ENCODE data around the gene TRIO.

The TRIO gene

DNA sequence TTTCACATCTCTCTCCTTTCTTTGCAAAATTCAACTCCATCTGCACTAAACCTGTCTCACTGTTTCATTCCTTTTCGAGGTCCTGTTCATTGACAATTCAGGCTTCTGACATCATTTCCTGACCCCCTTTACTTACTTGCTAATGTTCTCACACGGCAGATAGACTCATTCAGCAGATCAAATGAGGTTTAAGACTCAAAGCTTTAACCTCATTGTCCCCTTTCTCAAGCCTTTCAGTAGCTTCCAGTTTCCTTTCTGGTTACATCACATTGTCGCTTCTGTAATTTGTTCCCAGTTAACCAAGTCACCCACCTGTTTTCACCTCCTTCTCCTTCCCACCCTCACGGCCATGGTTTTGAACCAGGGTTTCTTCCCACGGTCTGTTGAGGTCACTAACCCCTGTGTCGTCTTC lies 295.1 kb downstream of the TRIO start:
- DNase-seq (ENCODE audit: low spot score): no peak

DNA sequence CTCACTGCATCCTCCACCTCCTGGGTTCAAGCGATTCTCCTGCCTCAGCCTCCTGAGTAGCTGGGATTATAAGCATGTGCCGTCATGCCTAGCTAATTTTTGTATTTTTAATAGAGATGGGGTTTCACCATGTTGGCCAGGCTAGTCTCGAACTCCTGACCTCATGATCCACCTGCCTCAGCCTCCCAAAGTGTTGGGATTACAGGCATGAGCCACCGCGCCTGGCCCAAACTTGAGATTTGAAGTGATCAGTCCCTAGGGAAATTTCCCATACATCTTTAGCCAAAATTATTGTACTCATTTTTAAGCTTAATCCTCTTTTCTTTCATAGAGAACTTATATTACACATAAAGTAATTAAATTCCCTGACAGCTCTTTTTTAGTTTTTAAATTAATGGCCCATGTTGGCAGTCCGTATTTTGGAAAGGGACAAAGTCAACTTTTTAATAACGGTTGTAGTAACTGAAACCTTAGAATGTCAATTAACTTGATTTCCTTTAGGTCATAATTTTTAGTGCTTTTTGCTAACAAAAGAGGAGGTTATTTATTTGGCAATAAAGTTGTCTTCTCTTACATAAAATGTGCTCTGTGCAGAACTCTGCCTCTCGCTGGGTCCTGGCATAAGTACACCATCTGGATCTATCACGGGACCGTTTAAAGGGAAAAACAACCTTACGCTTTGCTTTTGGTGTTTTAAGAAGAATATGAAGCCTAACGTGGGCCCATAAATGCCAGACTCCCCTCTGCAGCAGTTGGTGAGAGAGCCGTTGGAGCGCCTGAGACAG lies 296.1 kb downstream of the TRIO start:
- DNase-seq (ENCODE audit: low spot score): no peak

DNA sequence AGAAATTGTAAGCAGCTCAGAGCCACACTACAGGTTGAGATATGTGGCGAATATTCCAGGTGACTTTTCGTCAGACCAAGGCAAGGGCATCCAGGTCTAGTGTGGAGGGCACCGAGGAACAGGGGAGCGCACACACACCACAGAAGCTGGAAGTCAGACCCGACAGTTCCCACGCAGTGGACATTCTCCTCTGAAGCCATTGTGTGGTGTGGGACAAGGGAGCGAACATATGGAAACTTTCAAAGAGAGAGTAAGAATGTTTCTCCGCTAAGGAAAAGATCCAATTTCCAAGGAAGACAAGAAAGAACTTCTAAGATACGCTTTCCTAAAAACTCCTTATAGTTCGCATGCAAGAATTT lies 297.1 kb downstream of the TRIO start:
- no peak for DNase-seq (ENCODE audit: low spot score)

DNA sequence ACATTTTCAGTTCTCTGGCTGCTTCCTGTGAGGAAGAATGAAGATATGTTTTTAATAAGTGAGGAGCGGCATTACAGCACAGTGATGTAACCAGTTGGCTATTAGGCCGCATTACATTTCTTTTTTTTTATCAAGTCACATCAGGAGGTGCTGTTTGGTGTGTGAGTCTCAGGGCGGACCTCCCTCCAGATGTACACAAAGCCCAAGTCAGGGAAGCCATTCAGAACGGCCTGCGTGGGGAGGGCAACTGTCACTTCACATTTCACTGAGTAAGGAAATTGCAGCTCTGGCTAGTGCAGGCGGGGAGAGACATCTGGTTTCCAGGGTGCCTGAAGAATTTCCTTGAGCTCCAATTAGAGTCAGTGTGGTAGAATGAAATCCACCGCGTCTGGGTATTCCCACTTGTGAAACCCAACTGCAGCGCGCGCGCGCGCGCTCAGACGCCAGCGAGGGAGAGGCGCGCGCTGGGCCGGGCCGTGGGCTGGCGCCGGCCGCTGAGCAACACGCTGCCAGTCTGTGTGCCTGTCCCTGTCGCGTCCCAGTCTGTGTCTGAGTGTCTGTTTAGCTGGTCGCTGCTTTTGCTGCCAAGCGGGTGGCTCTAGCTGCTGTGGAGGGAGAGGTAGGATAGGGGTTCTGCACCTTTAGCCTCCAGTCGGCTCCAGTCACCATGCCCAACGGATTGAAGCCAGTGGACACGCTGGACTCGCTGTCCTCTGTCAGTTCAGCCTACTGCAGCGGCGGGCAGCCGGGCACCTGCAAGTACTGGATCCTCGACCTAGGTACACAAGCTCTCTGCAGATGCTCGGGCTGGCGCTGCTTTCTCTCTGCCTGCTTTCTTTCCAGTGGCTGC lies 297.7 kb downstream of the TRIO start:
- DNase-seq (ENCODE audit: low spot score): peak; percentile 56

DNA sequence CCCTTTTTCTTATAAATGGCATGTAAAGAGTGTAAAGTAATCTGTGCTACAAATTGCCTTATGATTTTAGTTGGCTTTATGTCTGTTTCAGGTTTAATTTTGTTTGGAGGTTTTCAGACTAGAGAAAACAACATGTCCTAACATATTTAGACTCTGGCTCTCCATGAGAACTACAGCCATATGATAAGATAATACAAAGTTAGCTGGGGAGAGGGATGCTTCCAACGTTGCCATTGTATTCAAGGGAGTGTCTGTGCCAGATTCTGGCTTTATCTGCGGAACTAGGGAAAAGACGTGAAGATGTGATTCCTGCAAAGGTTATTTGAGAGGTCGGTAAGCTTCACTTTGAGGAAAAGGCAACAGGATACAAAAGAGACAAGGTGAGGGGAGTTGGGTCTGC lies 298.5 kb downstream of the TRIO start:
- DNase-seq (ENCODE audit: low spot score): no peak

DNA sequence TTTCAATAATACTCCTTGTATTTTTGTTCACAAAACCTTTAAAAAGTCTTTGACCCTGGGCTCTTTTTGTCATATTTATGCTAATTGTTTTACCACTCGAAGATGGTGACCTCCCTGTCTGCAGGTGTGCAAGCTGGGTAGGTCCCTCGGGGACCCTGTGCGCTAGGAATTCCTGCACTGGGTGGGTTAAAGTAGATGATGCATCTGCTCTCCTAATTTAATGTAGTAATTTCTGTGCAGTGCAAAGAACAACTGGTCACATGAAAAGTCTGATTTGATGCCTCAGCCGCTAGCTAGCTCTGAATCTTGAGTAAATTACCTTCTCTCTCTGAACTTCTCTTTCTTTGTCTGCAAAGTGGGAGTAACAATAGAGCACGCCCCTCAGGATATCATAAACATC lies 299.4 kb downstream of the TRIO start:
- no peak for DNase-seq (ENCODE audit: low spot score)

DNA sequence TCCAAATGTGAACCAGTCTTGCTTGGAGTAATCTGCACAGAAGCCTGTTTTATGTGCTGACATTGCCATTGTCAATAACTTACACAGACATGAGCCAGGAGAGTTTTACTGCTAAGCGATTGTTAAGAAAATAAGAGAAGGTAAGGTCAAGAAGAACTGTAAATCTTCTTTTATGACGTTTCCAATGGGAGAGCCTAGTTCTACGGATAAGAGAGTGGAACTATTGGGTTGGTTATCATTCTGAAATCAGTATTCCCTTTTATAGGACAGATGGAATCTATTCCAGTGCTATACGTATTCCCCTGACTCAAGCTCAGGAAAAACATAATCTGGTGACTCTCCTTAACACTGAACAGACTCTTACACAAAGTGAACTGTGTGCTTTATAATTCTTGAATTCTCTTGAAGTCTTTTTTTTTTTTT lies 300.5 kb downstream of the TRIO start:
- DNase-seq (ENCODE audit: low spot score): no peak

DNA sequence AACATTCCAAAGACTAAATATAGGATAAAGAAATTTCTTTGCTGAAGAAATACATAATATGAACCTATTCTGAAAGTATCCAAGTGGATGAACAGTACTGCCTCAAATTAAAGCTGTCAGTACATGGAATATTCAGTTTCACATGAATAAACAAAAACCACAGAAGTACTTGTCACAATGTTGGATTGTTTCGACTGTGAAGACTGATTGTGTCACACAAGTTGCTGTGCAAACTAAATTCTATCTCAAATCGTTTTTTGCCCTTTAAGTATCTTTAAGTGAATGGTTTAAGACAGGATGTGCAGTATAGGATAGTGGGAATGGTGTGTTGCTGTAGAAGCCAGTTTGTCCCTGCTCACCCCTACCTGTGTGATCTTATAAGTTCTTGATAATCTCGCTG lies 301.0 kb downstream of the TRIO start:
- DNase-seq (ENCODE audit: low spot score): peak; percentile 38

DNA sequence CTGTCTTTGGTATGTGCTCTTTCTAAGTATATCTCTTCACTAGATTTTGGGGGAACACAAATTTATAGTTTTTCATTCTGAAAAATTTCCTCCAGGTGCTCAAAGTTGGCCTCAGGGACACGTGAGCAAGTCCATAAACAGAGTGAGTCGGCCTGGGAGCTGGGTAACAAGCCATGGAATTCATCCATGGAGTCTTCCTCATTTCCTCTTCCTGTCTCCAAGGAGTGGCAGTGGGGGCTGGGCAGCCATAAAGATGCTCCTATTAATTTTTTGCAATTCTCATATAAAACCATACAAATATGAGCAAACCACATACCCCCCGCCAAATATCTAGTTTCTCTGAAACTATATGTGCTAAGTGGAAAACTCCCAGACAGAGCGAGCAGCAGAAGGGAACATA lies 301.9 kb downstream of the TRIO start:
- no peak for DNase-seq (ENCODE audit: low spot score)

DNA sequence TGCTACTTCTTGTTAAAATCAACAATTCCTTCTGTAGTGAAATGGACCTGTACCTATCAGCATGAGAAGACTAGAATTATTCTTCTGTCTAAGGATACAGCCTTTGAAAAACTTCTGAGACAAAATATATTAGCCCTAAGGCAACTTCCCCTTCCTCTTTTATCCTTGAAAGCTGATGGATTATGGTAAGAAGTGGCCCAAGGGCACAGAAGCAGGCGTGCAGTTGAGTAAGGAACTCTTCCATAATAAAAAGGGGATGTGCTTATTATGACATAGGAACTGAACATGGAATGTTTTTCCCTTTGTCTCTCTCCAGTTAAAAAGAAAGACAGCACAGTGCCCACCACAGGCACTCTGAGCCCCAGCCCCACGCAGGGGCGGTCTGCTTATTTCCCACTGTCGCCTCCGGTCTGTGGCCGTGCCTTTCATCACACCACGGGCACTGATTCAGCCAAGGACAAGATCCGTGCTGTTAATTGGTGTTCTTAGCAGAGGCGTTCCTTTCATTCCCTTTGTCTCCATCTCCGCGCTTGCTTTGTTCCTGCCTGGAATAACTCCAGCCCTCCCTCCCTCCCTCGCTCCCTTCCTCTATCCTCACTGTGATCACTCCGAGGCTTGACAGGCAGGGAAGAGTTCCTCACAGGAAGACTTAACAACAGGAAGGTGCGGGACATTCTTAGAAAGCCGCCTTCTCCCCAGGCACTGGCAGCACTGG lies 302.6 kb downstream of the TRIO start:
- no peak for DNase-seq (ENCODE audit: low spot score)

DNA sequence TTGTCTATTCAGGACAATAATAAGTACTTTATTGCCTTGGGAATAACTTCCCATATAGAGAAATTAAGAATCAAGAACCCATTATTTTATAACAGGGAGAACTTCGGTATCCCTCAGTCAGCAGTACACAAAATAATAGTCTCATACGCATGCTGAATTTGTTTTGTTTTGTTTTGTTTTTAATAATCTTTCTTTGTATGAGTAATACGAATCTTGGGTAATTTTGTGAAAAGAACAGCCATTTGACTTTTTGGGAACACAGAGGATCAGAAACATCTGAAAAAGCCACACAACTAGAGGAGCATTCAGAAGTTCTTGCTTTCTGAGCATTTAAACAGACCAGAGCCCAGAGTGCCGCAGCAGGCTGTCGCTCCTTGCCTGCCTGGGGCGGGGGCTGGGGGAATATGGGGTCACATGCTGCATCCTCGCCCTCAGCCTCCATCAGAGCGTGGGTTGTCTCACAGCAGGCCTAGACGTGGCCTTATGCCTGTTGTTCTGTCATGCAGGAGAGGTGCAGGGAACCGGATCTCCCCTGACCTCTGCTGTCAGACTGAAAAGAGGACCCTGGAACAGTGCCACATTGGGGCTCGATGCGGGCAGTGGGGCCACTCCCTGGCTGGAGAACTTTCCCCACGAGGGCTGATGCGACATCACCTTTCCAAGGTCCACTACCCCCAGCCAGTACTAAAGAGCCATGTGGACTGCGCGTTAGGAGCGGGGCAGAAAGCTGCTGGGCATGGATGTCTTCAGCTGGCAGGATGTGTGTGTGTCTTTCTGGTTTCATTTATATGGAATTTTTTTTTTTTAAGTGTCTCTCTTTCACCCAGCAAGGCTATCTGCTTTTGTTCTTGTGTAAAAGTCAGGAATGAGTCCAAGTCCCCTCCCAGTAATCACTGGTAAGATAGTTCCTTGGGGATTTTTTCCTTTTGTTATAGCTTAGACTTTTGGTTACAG lies 305.1 kb downstream of the TRIO start:
- DNase-seq (ENCODE audit: low spot score): no peak

DNA sequence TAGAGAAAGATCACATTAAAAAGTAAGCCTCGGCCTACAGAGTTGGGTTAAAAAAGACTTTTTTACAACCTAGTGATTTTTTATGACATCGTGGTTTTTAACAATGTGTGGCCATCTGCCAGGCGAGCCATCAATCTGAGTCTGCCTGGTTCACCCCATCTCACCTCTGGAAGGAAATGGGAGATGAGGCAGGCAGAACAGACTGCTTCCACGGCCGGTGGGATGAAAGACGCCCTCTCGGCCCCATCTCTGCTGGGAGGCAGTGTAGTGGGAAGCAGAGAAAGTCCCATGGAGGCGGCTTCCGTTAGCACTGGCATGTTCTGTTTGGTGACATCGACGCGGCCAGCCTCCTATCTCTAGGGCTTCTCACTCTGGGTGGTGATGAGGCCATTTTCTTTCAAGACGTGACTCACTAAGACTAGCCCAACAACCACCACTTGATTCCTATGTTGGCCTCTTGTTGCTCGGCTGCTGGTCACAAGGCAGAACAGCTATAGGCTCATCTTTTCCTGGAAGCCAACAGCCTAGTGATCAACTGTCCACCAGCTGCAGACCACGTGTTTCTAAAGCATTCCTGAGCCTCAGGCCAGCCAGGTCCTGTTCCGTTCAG lies 306.0 kb downstream of the TRIO start:
- DNase-seq (ENCODE audit: low spot score): no peak

DNA sequence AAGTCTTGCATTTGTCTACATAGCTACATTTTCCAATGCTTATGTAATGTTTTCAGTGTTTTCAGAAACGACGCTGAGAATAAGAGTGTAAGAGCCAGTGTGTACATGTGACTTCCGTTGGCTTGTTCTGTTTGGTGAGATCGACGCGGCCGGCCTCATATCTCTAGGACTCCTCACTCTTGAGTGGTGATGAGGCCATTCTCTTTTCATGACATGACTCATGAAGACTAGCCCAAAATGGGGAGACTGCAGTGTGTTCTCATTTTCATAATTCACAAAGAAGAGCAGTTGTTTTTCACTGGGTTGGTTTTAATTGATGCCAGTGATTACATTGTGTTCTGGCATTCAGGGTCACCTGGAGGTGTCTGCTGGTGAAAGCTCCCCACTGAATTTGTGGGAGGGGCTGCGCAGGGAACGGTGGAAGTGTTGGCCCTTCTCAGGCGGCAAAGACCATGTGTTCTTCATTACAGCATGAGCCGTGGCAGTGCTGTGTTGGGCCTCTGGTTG lies 306.9 kb downstream of the TRIO start:
- no peak for DNase-seq (ENCODE audit: low spot score)

DNA sequence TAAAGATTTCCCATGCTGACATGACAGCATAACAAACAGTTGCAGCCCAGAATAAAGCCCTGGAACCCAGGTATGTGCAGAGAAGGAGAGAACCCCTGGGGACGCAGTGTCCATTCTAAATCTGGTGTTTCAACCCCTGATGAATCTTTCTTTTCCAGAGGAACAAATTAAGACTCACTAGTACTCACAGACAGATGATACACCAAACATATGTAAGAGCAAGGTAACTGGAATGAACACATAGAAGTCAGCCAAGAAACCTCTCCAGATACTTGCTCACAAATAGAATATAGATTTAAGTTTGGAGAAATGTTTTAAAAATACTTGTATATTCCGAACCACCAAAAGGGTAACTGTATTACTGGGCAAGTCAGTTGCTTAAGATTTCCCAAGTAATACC lies 307.6 kb downstream of the TRIO start:
- DNase-seq (ENCODE audit: low spot score): no peak

DNA sequence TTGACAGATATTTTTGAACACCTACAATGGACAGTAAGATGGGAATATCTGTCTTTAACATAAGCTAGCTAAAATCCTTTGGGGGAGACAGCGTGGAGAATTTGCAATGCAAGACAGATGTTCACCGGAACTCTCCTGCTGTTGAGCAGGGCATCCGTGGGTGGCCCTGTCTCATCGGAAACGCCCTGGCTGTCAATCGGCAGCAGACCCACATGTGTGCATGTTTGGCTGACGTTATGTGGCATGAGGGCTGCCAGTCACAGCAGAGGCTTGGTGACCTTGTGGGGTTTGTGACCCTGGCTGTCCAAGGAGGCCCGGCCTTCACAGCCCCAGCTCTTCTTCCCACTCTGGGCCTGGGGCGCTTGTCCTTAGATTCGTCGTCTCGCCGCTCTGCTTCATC lies 308.7 kb downstream of the TRIO start:
- DNase-seq (ENCODE audit: low spot score): no peak

DNA sequence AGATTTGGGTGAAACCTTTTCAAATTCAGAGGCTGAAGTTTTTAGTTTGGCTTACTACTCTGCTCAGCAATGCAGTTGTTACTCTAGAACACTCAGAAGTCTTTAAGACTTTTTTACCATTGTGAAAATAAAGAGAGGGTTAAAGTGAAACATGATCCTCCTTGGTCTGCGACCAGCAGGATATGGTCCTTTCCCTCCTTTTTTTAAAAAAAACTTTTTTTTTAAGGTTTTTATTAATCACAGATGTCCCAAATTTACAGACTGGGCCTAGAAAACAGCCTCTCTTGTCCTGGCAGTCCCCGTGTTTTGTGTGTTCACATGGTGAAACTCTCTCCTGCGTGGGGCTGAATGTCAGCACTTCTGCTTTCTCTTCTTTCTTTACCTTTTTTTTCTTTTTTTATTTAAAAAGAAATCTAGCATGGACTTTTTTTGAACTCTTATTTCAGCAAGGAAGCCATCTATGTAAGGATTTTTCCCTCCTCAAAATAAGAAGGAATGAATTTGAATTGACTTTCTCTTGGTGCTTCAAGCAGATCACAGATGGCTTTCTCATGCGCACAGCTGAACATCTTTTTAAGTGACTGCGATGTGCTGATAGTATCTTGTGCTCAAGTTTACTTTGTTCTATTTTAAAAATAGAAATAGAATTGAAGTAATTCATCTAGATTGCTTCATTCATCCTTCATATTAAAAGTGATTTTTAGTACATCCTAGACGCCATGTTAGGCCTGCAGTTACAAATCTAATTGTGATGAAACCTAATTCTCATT lies 309.7 kb downstream of the TRIO start:
- no peak for DNase-seq (ENCODE audit: low spot score)

DNA sequence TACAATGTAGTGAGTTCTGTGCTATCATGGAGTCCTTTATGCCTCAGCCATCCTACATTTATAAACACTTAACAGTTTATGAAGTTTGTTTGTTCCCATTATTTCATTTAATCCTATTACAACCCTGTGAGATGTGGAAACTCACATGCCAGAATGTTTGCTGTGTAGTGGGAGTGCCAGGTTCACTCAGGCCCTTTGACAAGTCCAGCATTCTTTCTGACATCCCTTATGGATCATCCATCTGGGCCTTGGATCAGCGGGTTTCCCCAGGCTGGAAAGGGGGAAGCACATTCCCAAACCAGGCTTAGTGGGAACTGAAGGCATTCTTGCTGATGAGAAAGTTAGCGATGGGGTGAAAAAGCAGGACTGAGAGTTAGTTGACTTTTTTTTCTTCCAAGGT lies 310.3 kb downstream of the TRIO start:
- DNase-seq (ENCODE audit: low spot score): no peak

DNA sequence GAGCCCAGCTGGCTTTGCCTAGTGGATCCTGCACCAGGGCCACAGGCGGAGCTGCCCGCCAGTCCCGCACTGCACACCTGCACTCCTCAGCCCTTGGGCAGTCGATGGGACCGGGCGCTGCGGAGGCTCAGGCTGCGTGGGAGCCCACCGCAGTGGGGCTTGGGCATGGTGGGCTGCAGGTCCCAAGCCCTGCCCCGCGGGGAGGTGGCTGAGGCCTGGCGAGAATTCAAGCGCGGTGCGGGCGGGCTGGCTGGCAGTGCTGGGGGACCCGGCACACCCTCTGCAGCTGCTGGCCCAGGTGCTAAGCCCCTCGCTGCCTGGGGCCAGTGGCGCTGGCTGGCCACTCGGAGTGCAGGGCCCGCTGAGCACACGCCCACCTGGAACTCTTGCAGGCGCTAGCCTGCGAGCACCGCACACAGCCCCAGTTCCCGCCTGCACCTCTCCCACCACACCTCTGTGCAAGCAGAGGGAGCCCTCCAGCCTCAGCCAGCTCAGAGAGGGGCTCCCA lies 312.7 kb downstream of the TRIO start:
- no peak for DNase-seq (ENCODE audit: low spot score)

DNA sequence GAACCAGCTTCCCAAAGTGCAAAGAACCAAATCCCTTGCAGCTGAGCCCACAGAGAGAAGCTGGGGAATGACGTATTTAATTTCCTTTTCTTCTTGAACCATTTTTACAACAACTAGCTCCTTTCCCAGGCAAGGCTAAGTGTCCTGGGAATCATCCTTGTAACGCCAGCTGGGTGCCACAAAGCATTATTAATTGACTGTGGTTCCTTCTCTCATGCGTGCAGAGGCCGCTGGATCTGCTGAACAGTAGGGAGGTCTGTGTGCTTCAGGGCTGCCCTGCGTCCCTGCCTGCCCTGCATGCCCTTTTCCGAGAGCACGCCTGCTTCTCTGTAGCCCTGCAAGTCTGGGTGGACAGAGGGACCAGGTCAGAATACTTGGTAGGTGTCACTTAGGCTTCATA lies 314.3 kb downstream of the TRIO start:
- DNase-seq (ENCODE audit: low spot score): no peak

DNA sequence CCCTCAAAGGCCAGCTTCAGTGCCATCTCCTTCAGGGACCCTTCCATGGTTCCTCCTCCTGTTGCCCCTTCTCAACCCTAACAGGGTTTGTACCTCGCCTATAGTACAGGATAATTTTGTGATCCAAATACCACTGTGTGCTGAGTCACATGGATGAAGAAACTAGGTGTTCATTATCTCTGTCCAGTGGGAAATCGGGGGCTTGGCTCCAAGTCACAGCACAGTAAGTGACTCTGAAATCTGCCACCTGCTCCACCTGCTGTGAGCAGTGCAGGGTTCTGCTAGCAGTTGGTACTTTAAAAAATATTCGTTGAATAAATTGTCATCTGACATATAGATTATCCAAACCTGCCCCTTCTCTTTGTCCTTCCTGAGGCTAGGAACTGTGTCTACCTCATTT lies 315.3 kb downstream of the TRIO start:
- no peak for DNase-seq (ENCODE audit: low spot score)

All from globus pallidus (tissue), 1 donor.